IMR-90 (cell line): ENCODE data around the gene GON7.

Source experiments
- BHLHE40 ChIP-seq: fragments of 150-350 bp; IDR thresholded peaks from 2 replicates; pipeline ENCODE4 v1.6.1; 2016; ENCODE audit warnings: mild to moderate bottlenecking, low read depth, low read length
- CTCF ChIP-seq: conservative IDR thresholded peaks from 2 replicates; pipeline ENCODE4 v1.5.1; 2012; ENCODE audit warnings: mild to moderate bottlenecking, low read depth, low read length, improper control_type of control experiment
- MXI1 ChIP-seq: IDR thresholded peaks from 2 replicates; pipeline ENCODE4 v1.6.1; 2012; ENCODE audit warnings: low read depth, mild to moderate bottlenecking, low read length, moderate library complexity, borderline replicate concordance
- SMC3 ChIP-seq: fragments of 150-350 bp; IDR thresholded peaks from 2 replicates; pipeline ENCODE4 v1.6.1; 2016; ENCODE audit warnings: low read depth, mild to moderate bottlenecking, antibody characterized with exemption, low read length, moderate library complexity

DNA sequence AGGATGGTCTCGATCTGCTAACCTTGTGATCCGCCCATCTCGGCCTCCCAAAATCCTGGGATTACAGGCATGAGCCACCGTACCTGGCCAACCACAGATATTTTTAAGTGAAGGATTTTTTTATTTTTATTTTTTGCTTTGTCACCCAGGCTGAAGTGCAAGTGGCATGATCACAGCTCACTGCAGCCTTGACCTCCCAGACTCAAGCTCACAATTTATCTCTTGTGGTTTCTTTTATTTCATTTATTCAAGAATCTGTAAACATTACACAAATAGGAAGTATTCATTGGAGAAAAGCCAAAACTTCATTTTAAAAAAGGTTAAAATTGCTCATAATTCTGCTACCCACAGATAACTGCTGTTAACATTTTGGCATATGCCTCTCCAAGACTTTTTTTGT, 35.5 kb downstream of the GON7 start:
- TF ChIP-seq CTCF, result no peak
- no peak for TF ChIP-seq MXI1
- no peak for TF ChIP-seq SMC3
- no peak for TF ChIP-seq BHLHE40
